ENCODE measurements around the gene ARPP21. TPM values are rescaled to one million over a fixed set of nuclear protein-coding genes. Genes with fewer than 3 reads are reported as not detected.

The ARPP21 gene
- total RNA-seq, 1 donor from 2014 or later: 3.5 TPM

DNA sequence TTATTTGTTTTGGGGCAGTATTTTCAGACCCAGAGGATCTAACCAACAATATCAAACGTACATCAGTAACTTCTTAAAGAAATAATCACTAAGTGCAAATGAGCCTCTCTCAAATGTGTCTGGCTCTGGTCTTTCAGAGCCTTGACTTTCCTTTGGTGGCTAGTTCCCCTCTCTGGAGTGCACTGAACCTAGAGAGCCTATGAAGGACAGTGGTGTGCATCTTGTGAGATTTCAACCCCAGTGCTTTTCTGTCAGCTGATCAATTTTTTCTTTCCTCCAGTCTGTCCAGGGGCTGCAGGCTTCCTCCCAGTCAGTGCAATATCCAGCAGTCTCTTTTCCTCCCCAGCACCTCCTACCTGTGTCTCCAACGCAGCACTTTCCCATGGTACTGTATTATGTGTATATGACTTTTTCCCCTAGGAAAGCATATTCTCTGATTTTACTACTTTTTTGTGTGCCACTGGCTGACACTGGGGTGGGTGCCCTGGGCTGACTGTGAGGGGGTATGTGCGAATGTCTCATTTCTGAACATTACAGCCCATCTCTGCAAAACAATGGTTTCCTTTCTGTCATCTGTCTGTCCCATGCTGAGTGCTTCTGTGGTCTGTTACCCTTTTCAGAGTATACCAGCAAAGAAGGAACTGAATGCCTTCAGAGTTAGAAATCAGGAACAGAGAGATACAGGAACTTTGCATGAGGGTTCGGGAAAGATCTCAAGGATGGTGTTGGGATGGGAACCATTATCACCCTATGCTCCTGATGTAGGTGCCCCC lies 98.8 kb downstream of the ARPP21 start:
- no peak overlapping the region for H3K4me3 Mint-ChIP-seq
- no peak for DNase-seq (ENCODE audit: extremely low spot score, unreplicated experiment)
- H3K27ac Mint-ChIP-seq: no peak overlapping the region
- H3K27me3 Mint-ChIP-seq: peaks cover 67% of the 10 kb centered on the region
- H3K4me1 Mint-ChIP-seq (ENCODE audit: unreplicated experiment): peaks cover 17% of the 10 kb centered on the region
- H3K9me3 Mint-ChIP-seq: no peaks in the 10 kb centered on the region
- TF ChIP-seq, protein P1, sequence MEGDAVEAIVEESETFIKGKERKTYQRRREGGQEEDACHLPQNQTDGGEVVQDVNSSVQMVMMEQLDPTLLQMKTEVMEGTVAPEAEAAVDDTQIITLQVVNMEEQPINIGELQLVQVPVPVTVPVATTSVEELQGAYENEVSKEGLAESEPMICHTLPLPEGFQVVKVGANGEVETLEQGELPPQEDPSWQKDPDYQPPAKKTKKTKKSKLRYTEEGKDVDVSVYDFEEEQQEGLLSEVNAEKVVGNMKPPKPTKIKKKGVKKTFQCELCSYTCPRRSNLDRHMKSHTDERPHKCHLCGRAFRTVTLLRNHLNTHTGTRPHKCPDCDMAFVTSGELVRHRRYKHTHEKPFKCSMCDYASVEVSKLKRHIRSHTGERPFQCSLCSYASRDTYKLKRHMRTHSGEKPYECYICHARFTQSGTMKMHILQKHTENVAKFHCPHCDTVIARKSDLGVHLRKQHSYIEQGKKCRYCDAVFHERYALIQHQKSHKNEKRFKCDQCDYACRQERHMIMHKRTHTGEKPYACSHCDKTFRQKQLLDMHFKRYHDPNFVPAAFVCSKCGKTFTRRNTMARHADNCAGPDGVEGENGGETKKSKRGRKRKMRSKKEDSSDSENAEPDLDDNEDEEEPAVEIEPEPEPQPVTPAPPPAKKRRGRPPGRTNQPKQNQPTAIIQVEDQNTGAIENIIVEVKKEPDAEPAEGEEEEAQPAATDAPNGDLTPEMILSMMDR (conservative IDR thresholded peaks at IDR 0.05): no peak
- H3K36me3 Mint-ChIP-seq: no peaks in the 10 kb centered on the region

DNA sequence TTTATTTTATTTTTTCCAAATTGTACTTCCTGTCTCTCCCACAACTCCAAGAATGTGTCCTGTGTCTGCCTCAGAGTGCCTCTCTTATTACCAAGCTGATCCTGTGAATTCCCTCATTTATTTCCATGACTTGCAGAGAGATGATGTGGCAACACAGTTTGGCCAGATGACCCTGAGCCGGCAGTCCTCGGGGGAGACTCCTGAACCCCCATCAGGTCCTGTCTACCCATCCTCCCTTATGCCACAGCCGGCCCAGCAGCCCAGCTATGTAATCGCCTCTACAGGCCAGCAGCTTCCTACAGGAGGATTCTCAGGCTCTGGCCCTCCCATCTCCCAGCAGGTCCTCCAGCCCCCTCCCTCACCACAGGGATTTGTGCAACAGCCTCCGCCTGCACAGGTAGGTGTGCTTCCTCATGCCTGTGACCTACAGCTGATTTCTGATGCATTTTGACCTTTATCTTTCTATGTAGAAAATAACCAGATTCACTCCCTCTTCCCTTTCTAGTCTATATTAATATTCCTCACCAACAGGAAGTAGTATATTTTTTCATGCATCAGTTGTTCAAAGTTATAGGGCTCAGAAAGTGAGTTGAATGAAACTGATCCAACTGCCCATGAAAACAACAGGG lies 100.0 kb downstream of the ARPP21 start:
- TF ChIP-seq, protein P1 (conservative IDR thresholded peaks at IDR 0.05): no peak
- no peak overlapping the region for H3K4me3 Mint-ChIP-seq
- peaks cover 73% of the 10 kb centered on the region for H3K27me3 Mint-ChIP-seq
- H3K36me3 Mint-ChIP-seq: no peaks in the 10 kb centered on the region
- DNase-seq (ENCODE audit: extremely low spot score, unreplicated experiment): no peak
- H3K9me3 Mint-ChIP-seq: no peaks in the 10 kb centered on the region
- H3K27ac Mint-ChIP-seq: no peak overlapping the region
- H3K4me1 Mint-ChIP-seq (ENCODE audit: unreplicated experiment): peaks cover 17% of the 10 kb centered on the region

- peaks cover 17% of the 10 kb centered on the region for H3K4me1 Mint-ChIP-seq (ENCODE audit: unreplicated experiment)
- H3K27me3 Mint-ChIP-seq: peaks cover 74% of the 10 kb centered on the region
- H3K4me3 Mint-ChIP-seq: no peak overlapping the region
- TF ChIP-seq, protein P1 (conservative IDR thresholded peaks at IDR 0.05): no peak
- H3K36me3 Mint-ChIP-seq: no peaks in the 10 kb centered on the region
- no peaks in the 10 kb centered on the region for H3K9me3 Mint-ChIP-seq
- no peak overlapping the region for H3K27ac Mint-ChIP-seq
- no peak for DNase-seq (ENCODE audit: extremely low spot score, unreplicated experiment)
Observed at GRCh38 chr3:35739964-35740527, 100.7 kb downstream of the ARPP21 start.

DNA sequence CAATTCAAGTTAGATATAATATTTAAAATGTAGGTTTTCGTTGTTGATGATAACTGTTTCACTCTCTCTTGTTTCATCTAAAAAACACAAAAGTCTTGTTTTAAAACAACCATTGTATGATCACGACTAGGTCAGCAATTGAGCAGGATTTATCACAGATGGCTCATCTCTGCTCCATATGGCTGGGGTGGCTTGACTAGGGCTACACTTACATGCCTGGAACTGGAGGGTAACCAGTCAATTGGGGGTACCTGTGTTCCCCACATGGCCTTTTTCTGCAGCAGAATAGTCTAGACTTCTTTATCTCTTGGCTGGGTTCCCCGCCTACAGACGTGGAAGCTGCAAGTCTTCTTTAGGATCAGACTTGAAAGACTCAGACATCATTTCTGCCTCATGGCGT lies 103.9 kb downstream of the ARPP21 start:
- Mint-ChIP-seq H3K9me3 (no peaks in the 10 kb centered on the region), H3K4me1 (ENCODE audit: unreplicated experiment) (peaks cover 17% of the 10 kb centered on the region), H3K27me3 (peaks cover 55% of the 10 kb centered on the region), H3K4me3 (no peak overlapping the region), H3K27ac (no peak overlapping the region), H3K36me3 (no peaks in the 10 kb centered on the region)
- TF ChIP-seq, protein P1 (conservative IDR thresholded peaks at IDR 0.05): no peak
- no peak for DNase-seq (ENCODE audit: extremely low spot score, unreplicated experiment)

GRCh38 chr3:35744419-35744818 lies 105.1 kb downstream of the ARPP21 start:
- no peak overlapping the region for H3K4me3 Mint-ChIP-seq
- H3K27ac Mint-ChIP-seq: no peak overlapping the region
- peaks cover 54% of the 10 kb centered on the region for H3K27me3 Mint-ChIP-seq
- no peaks in the 10 kb centered on the region for H3K9me3 Mint-ChIP-seq
- H3K36me3 Mint-ChIP-seq: no peaks in the 10 kb centered on the region
- peaks cover 9% of the 10 kb centered on the region for H3K4me1 Mint-ChIP-seq (ENCODE audit: unreplicated experiment)
- no peak for DNase-seq (ENCODE audit: extremely low spot score, unreplicated experiment)
- TF ChIP-seq, protein P1 (conservative IDR thresholded peaks at IDR 0.05): no peak

All from type B pancreatic cell (in vitro differentiated cells).